Left lobe of liver (tissue), 2 donors: ENCODE results near the gene TWF2. TPM values are rescaled to one million over a fixed set of nuclear protein-coding genes. Genes with fewer than 3 reads are reported as not detected.

Experiments
- ATAC-seq: fragments of 200-7000 bp; cut with Tn5 transposase; one replicate; pipeline ENCODE4 v1.9.1; 2020; ENCODE audit warnings: mild to moderate bottlenecking, moderate library complexity
- DNase-seq: peaks from one replicate; pipeline ENCODE4 v3.0.0-alpha.2; 2020; ENCODE audit warnings: low spot score
- total RNA-seq: library from RNA; stranded (reverse); gene quantifications from one replicate; pipeline ENCODE4 v1.2.1, GENCODE V29; 2021
- donor health status: DM: no; HTN: no; CAD: no; lungs with moderate emphysema.
- donor health status: DM: no; HTN: yes; CAD: no.

The TWF2 gene
- total RNA-seq, 1 donor from 2014 or later = 16.8 TPM

DNA sequence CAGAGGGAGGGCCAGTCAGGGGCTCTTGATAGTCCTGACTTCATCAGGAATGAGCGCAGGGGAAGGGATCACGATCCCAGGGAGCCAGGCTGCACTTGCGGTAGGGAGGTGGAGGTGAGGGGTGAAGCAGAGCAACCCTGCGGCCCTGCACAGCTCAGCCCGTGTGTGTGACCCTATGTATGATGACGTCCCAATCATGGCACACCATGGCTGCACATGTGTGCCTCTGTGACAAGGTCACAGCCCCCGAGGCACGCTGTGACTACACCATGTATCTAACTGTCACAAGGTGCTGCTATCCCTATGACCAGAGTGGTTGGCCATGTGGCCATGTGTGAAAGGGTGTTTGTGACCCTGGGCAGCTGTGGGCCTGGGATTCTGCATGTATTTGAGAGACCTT lies 54.3 kb downstream of the TWF2 start:
- ATAC-seq (no peak), DNase-seq (no peak)

DNA sequence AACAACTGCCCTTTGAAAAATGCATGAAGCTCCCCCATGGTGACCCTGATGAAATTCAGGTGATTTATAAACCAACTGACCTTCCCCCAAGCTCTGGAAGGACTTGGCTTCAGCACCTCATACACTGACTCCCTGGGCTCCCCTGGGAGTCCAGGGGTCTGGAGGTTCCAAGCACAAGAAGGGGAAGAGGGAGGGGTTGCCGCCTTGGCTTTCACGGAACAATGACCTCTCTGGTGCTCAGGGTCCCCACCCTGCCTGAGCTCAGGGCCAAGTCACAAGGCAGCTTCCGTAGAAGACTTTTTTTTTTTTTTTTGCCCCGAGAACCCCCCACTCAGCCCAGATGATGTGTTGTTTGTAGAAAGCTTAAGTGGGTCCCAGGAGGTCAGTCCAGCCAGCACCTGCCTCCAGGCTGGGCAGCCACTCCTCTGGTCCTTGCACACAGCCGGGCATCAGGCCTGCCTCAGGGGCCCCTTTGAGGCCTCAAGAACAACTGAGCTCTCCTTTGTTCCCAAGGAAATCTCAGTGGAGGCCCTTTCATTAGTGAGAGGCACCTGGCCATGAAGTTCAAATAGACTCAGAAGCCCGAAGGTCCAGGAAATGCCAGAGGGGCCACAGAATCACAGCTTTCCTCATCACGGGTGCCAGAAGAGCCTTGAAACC lies 55.0 kb downstream of the TWF2 start:
- DNase-seq (no peak), ATAC-seq (no peak)

DNA sequence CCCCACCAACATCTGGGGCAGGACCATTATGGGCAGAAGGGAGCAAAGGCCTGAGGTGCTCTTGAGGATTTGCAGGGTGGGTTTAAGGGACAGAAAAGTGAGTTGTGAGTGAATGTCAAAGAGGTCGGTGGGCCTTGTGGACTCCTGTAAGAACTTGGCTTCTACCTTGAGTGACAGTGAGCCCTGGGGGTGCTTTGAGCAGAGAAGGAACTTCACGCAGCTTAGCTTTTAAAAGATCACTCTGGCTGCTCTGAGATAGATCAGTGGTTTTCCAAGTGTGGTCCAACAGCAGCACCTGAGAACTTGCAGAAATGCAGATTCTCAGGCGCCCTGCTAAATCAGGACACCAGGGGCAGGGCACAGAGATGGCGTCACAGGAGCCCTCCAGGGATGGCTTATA lies 56.3 kb downstream of the TWF2 start:
- ATAC-seq (no peak), DNase-seq (no peak)

DNA sequence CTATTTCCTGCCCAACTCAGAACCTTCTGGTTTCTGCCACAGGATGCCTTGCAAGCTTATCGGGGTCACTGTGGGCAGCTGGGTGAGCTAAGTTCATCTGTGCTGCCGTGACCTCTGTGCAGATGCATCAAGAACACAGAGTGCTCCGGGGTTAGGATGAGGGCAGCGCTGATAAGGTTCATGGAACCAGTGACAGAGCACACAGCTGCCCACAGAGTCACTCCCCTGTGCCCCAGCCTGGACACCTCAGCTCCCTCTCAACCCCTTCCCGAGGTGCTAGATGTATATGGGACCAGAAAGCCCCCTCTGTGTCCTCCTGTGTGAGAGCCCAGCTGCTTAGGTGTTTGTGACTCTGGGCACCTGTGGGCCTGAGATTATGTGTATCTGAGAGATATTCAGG lies 56.8 kb downstream of the TWF2 start:
- ATAC-seq = peak; percentile 73
- peak; percentile 93 for DNase-seq

DNA sequence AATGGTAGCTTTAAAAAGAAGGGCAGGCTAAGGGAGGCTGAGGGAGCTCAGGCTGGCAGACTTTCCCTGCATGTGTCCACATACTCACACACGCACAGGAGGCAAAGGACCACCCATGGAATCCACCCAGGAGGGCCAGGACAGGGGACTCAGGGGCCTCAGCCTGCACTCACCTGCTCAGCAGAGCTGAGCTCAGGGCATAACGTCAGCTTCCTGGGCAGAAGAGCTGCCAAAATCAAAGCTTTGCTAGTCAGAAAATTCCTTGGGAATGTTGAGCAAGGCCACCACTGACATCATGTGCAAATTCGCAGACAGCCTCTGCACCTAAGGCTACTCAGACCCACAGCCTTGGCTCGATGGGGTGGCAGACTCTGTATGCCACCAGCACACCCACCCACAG lies 57.4 kb downstream of the TWF2 start:
- peak; percentile 36 for ATAC-seq

More for the DNA sequence above, 57.4 kb downstream of the TWF2 start:
- peak; percentile 83 for DNase-seq

Other genes with a start within 250 kb of the TWF2 start
- 392 TPM for gene RPL29, start 243.3 kb downstream of the TWF2 start, total RNA-seq
- 4.3 TPM for gene DUSP7, start 182.6 kb downstream of the TWF2 start, total RNA-seq
- gene POC1A, start 84.7 kb downstream of the TWF2 start, total RNA-seq = 2.1 TPM
- gene ALAS1, start 41.0 kb downstream of the TWF2 start, total RNA-seq = 187 TPM
- gene TLR9, start 13.5 kb downstream of the TWF2 start, total RNA-seq = not detected
- gene PPM1M, start 6.6 kb upstream of the TWF2 start, total RNA-seq = 4.2 TPM
- gene WDR82, start 39.5 kb upstream of the TWF2 start, total RNA-seq = 18.6 TPM
- 396 TPM for gene GLYCTK, start 48.7 kb upstream of the TWF2 start, total RNA-seq
- gene DNAH1, start 77.2 kb upstream of the TWF2 start, total RNA-seq = 9.6 TPM
- 46.9 TPM for gene BAP1, start 170.8 kb upstream of the TWF2 start, total RNA-seq
- gene PHF7, start 171.5 kb upstream of the TWF2 start, total RNA-seq = 6.9 TPM
- gene SEMA3G, start 205.9 kb upstream of the TWF2 start, total RNA-seq = 0.93 TPM
- gene TNNC1, start 214.9 kb upstream of the TWF2 start, total RNA-seq = 0.25 TPM
- 39.3 TPM for gene NISCH, start 216.4 kb upstream of the TWF2 start, total RNA-seq